OCI-LY7 (cell line): Measurements from ENCODE around the gene APOD.

Source experiments
- CTCF ChIP-seq: fragments of 200-600 bp; sonication (generic); conservative IDR thresholded peaks from 2 replicates; pipeline ENCODE4 v1.5.1; 2014; ENCODE audit warnings: mild to moderate bottlenecking, antibody characterized with exemption, low read length, moderate library complexity, mixed read lengths
- EZH2phosphoT487 ChIP-seq: fragments of 200-600 bp; sonication (generic); IDR thresholded peaks from 2 replicates; pipeline ENCODE4 v1.6.1; 2018; ENCODE audit warnings: low read depth, borderline replicate concordance, mild to moderate bottlenecking, mixed run types, antibody characterized with exemption, low read length, moderate library complexity, mixed read lengths

- TF ChIP-seq CTCF (no peak), EZH2phosphoT487 (no peak)
Observed at GRCh38 chr3:195554458-195554857, 29.3 kb downstream of the APOD start.
